Mesendoderm (in vitro differentiated cells): ENCODE data around the gene TAF7L. TPM values are rescaled to one million over a fixed set of nuclear protein-coding genes. Genes with fewer than 3 reads are reported as not detected.

ENCODE experiments used
- DNase-seq: peaks from one replicate; pipeline ENCODE4 v3.0.0; 2013
- H2AK5ac ChIP-seq: 2 replicates; pipeline ENCODE4 v1.6.1; 2013; ENCODE audit warnings: low read length, inconsistent platforms
- H2BK120ac ChIP-seq: 2 replicates; pipeline ENCODE4 v1.6.1; 2013; ENCODE audit warnings: low read depth, mild to moderate bottlenecking, low read length, moderate library complexity, mixed read lengths
- H2BK15ac ChIP-seq: replicated peaks from 2 replicates; pipeline ENCODE4 v1.6.1; 2013; ENCODE audit warnings: low read depth, mild to moderate bottlenecking, moderate library complexity
- H2BK5ac ChIP-seq: 2 replicates; pipeline ENCODE4 v1.6.1; 2013; ENCODE audit warnings: low read length, inconsistent platforms
- H3K18ac ChIP-seq: 2 replicates; pipeline ENCODE4 v1.6.1; 2013; ENCODE audit warnings: mild to moderate bottlenecking, low read length, mixed read lengths
- H3K23ac ChIP-seq: one replicate; pipeline ENCODE4 v1.6.1; 2013; ENCODE audit warnings: low read length
- H3K27ac ChIP-seq: 2 replicates; pipeline ENCODE4 v1.5.1; 2013; ENCODE audit warnings: low read depth, mild to moderate bottlenecking, inconsistent platforms, low read length, moderate library complexity
- H3K27me3 ChIP-seq: 2 replicates; pipeline ENCODE4 v1.6.1; 2013; ENCODE audit warnings: low read length, control low read depth, mild to moderate bottlenecking, inconsistent platforms; ENCODE audit not compliant: insufficient read depth, poor library complexity
- H3K36me3 ChIP-seq: 2 replicates; pipeline ENCODE4 v1.6.1; 2013; ENCODE audit warnings: low read length, inconsistent platforms; ENCODE audit not compliant: control insufficient read depth, insufficient read depth
- H3K4ac ChIP-seq: one replicate; pipeline ENCODE4 v1.6.1; 2013; ENCODE audit warnings: low read depth, mild to moderate bottlenecking, low read length, moderate library complexity
- H3K4me1 ChIP-seq: 2 replicates; pipeline ENCODE4 v1.6.1; 2013; ENCODE audit warnings: low read depth, low read length, inconsistent platforms; ENCODE audit not compliant: control insufficient read depth
- H3K4me2 ChIP-seq: 2 replicates; pipeline ENCODE4 v1.6.1; 2013; ENCODE audit warnings: low read length
- H3K4me3 ChIP-seq: 2 replicates; pipeline ENCODE4 v1.5.1; 2013; ENCODE audit warnings: mild to moderate bottlenecking, low read length
- H3K56ac ChIP-seq: one replicate; pipeline ENCODE4 v1.6.1; 2013; ENCODE audit warnings: low read length
- H3K79me1 ChIP-seq: 2 replicates; pipeline ENCODE4 v1.6.1; 2013; ENCODE audit warnings: low read length, inconsistent platforms
- H3K79me2 ChIP-seq: 2 replicates; pipeline ENCODE4 v1.6.1; 2013; ENCODE audit warnings: mild to moderate bottlenecking, low read length; ENCODE audit not compliant: control insufficient read depth, insufficient read depth
- H3K9ac ChIP-seq: 2 replicates; pipeline ENCODE4 v1.6.1; 2013; ENCODE audit warnings: low read length, inconsistent platforms
- H4K5ac ChIP-seq: one replicate; pipeline ENCODE4 v1.6.1; 2013; ENCODE audit warnings: low read length
- H4K8ac ChIP-seq: one replicate; pipeline ENCODE4 v1.6.1; 2013; ENCODE audit warnings: low read depth, mild to moderate bottlenecking, control low read depth, low read length, moderate library complexity
- WGBS: extraction: QIAGEN DNeasy Blood & Tissue Kit; methylation state at CpG from one replicate; pipeline ENCODE4 v1.1.7; 2013; ENCODE audit warnings: low lambda C conversion rate, missing lambda C conversion rate; ENCODE audit not compliant: insufficient coverage; ENCODE audit errors: extremely low coverage; 5-methylcytosine and 5-hydroxymethylcytosine counted together
- small RNA-seq: library from polyadenylated mRNA; stranded (forward); fragments of <200 nt; extraction: miRNeasy Mini kit (QIAGEN cat#:217004); gene quantifications from one replicate; pipeline ENCODE3, GENCODE V24; 2013; ENCODE audit not compliant: insufficient read depth

The TAF7L gene

GRCh38 chrX:101220662-101221260 is 70.4 kb downstream of the TAF7L start:
- no peak overlapping the region for H2BK120ac ChIP-seq
- H3K9ac ChIP-seq = no peak overlapping the region
- H3K27me3 ChIP-seq = no peaks in the 10 kb centered on the region
- no peak overlapping the region for H3K23ac ChIP-seq
- H3K4me3 ChIP-seq = no peak overlapping the region
- no peak overlapping the region for H2BK15ac ChIP-seq
- no peaks in the 10 kb centered on the region for H3K79me2 ChIP-seq
- no peaks in the 10 kb centered on the region for H3K4me1 ChIP-seq
- DNase-seq = peak; percentile 21
- no peak overlapping the region for H3K27ac ChIP-seq
- no peak overlapping the region for H4K8ac ChIP-seq
- no peak overlapping the region for H4K5ac ChIP-seq
- no peak overlapping the region for H3K56ac ChIP-seq
- H3K18ac ChIP-seq = no peak overlapping the region
- no CpG with 5 or more reads among the region's 4 CpGs for WGBS
- no peaks in the 10 kb centered on the region for H3K36me3 ChIP-seq
- H3K4me2 ChIP-seq = no peak overlapping the region
- no peak overlapping the region for H3K4ac ChIP-seq
- no peak overlapping the region for H2BK5ac ChIP-seq
- H3K79me1 ChIP-seq = no peaks in the 10 kb centered on the region
- no peak overlapping the region for H2AK5ac ChIP-seq

- no peaks in the 10 kb centered on the region for H3K27me3 ChIP-seq
- H3K23ac ChIP-seq = no peak overlapping the region
- no peaks in the 10 kb centered on the region for H3K36me3 ChIP-seq
- H3K4me1 ChIP-seq = no peaks in the 10 kb centered on the region
- WGBS = no CpG with 5 or more reads among the region's 12 CpGs
- H3K18ac ChIP-seq = no peak overlapping the region
- H3K9ac ChIP-seq = no peak overlapping the region
- H2AK5ac ChIP-seq = no peak overlapping the region
- no peak overlapping the region for H2BK120ac ChIP-seq
- no peak overlapping the region for H3K4me3 ChIP-seq
- H4K8ac ChIP-seq = no peak overlapping the region
- H3K79me1 ChIP-seq = no peaks in the 10 kb centered on the region
- H4K5ac ChIP-seq = no peak overlapping the region
- no peak overlapping the region for H2BK5ac ChIP-seq
- H3K4ac ChIP-seq = no peak overlapping the region
- H3K27ac ChIP-seq = no peak overlapping the region
- H3K4me2 ChIP-seq = no peak overlapping the region
- no peak overlapping the region for H2BK15ac ChIP-seq
- peak; percentile 45 for DNase-seq
- no peak overlapping the region for H3K56ac ChIP-seq
- H3K79me2 ChIP-seq = no peaks in the 10 kb centered on the region
These were observed 71.2 kb downstream of the TAF7L start for GRCh38 chrX:101219864-101220346.

- Histone ChIP-seq H4K8ac (no peak within 1 kb of the TSS), H3K4me2 (no peak within 1 kb of the TSS), H4K5ac (no peak within 1 kb of the TSS), H2AK5ac (no peak within 1 kb of the TSS), H3K56ac (no peak within 1 kb of the TSS), H3K9ac (no peak within 1 kb of the TSS), H3K79me1 (no peaks in the 10 kb centered on the region), H2BK5ac (no peak within 1 kb of the TSS), H3K36me3 (no peaks in the 10 kb centered on the region), H3K4me1 (no peaks in the 10 kb centered on the region), H2BK120ac (no peak within 1 kb of the TSS), H3K23ac (no peak within 1 kb of the TSS), H3K18ac (peak within 1 kb of the TSS; percentile 18), H3K4ac (no peak within 1 kb of the TSS), H3K4me3 (no peak within 1 kb of the TSS), H3K27me3 (no peaks in the 10 kb centered on the region), H3K27ac (no peak within 1 kb of the TSS), H2BK15ac (no peak within 1 kb of the TSS), H3K79me2 (no peaks in the 10 kb centered on the region)
- DNase-seq = no peak
- WGBS = no CpG with 5 or more reads among the region's 7 CpGs
These were observed 71.8 kb downstream of the TAF7L start, which contains the start of gene DRP2 for GRCh38 chrX:101219116-101219863. DRP2 (plus strand) TSS chrX:101219786; CDS start chrX:101231648, 11,862 bp downstream.

Small RNA genes lying within 50 kb of the gene (small RNA-seq; reads per million reads assigned to genes)
- gene RNU6-934P = not detected
